Neural crest cell (in vitro differentiated cells): Measurements from ENCODE around the gene BIRC2. TPM values are rescaled to one million over a fixed set of nuclear protein-coding genes. Genes with fewer than 3 reads are reported as not detected.

Source experiments
- DNase-seq: peaks from one replicate; pipeline ENCODE4 v3.0.0; 2021; ENCODE audit warnings: low read depth, mixed read lengths, low spot score
- H3K27ac Mint-ChIP-seq: one replicate; pipeline ENCODE4 v1.8.0; 2021; ENCODE audit warnings: mild to moderate bottlenecking, mixed read lengths; ENCODE audit not compliant: unreplicated experiment
- H3K27me3 Mint-ChIP-seq: 2 replicates; pipeline ENCODE4 v1.8.0; 2021; ENCODE audit warnings: low read depth, mild to moderate bottlenecking, mixed read lengths
- H3K36me3 Mint-ChIP-seq: 2 replicates; pipeline ENCODE4 v1.8.0; 2021; ENCODE audit warnings: low read depth, mild to moderate bottlenecking, mixed read lengths
- H3K4me1 Mint-ChIP-seq: 2 replicates; pipeline ENCODE4 v1.8.0; 2021; ENCODE audit warnings: mixed read lengths
- H3K4me3 Mint-ChIP-seq: one replicate; pipeline ENCODE4 v1.8.0; 2021; ENCODE audit warnings: mild to moderate bottlenecking, mixed read lengths
- H3K9me3 Mint-ChIP-seq: 2 replicates; pipeline ENCODE4 v1.8.0; 2021; ENCODE audit warnings: mixed read lengths
- CTCF ChIP-seq: fragments of 200-600 bp; sonication (generic); conservative IDR thresholded peaks from 2 replicates; pipeline ENCODE4 v1.5.0; 2021; ENCODE audit warnings: antibody characterized with exemption, mild to moderate bottlenecking
- total RNA-seq: library from RNA; stranded (reverse); gene quantifications from 2 replicates; pipeline ENCODE4 v1.2.1, GENCODE V29; 2021

Gene BIRC2
- total RNA-seq, 1 donor from 2014 or later: 42.6 TPM

GRCh38 chr11:102402548-102402947 lies 55.5 kb downstream of the BIRC2 start:
- Mint-ChIP-seq H3K27ac (no peak overlapping the region), H3K4me1 (peaks cover 12% of the 10 kb centered on the region), H3K9me3 (no peaks in the 10 kb centered on the region), H3K4me3 (no peak overlapping the region), H3K27me3 (no peaks in the 10 kb centered on the region), H3K36me3 (peaks cover 26% of the 10 kb centered on the region)
- TF ChIP-seq CTCF: no peak
- no peak for DNase-seq

GRCh38 chr11:102405501-102405900 lies 58.5 kb downstream of the BIRC2 start:
- DNase-seq: no peak
- no peak overlapping the region for H3K4me3 Mint-ChIP-seq
- H3K4me1 Mint-ChIP-seq: peaks cover 25% of the 10 kb centered on the region
- H3K36me3 Mint-ChIP-seq: peaks cover 23% of the 10 kb centered on the region
- no peaks in the 10 kb centered on the region for H3K9me3 Mint-ChIP-seq
- no peak for TF ChIP-seq CTCF
- H3K27ac Mint-ChIP-seq: no peak overlapping the region
- no peaks in the 10 kb centered on the region for H3K27me3 Mint-ChIP-seq

GRCh38 chr11:102406099-102406498 lies 59.1 kb downstream of the BIRC2 start:
- no peak for TF ChIP-seq CTCF
- H3K27ac Mint-ChIP-seq: no peak overlapping the region
- peaks cover 27% of the 10 kb centered on the region for H3K4me1 Mint-ChIP-seq
- no peak for DNase-seq
- H3K9me3 Mint-ChIP-seq: no peaks in the 10 kb centered on the region
- no peaks in the 10 kb centered on the region for H3K27me3 Mint-ChIP-seq
- no peak overlapping the region for H3K4me3 Mint-ChIP-seq
- H3K36me3 Mint-ChIP-seq: peaks cover 20% of the 10 kb centered on the region

- DNase-seq: no peak
- Mint-ChIP-seq H3K27me3 (no peaks in the 10 kb centered on the region), H3K4me1 (peaks cover 27% of the 10 kb centered on the region), H3K4me3 (no peak overlapping the region), H3K36me3 (peaks cover 12% of the 10 kb centered on the region), H3K27ac (no peak overlapping the region), H3K9me3 (no peaks in the 10 kb centered on the region)
- TF ChIP-seq CTCF: no peak
These were observed 60.9 kb downstream of the BIRC2 start for GRCh38 chr11:102407901-102408300.

GRCh38 chr11:102408339-102408738 lies 61.3 kb downstream of the BIRC2 start:
- H3K9me3 Mint-ChIP-seq: no peaks in the 10 kb centered on the region
- no peak for TF ChIP-seq CTCF
- no peak overlapping the region for H3K27ac Mint-ChIP-seq
- no peak overlapping the region for H3K4me3 Mint-ChIP-seq
- peaks cover 9% of the 10 kb centered on the region for H3K36me3 Mint-ChIP-seq
- H3K27me3 Mint-ChIP-seq: no peaks in the 10 kb centered on the region
- DNase-seq: no peak
- peaks cover 27% of the 10 kb centered on the region for H3K4me1 Mint-ChIP-seq

GRCh38 chr11:102410382-102410784 lies 63.4 kb downstream of the BIRC2 start:
- peaks cover 21% of the 10 kb centered on the region for H3K36me3 Mint-ChIP-seq
- no peak overlapping the region for H3K27ac Mint-ChIP-seq
- peaks cover 9% of the 10 kb centered on the region for H3K9me3 Mint-ChIP-seq
- no peaks in the 10 kb centered on the region for H3K27me3 Mint-ChIP-seq
- DNase-seq: no peak
- H3K4me3 Mint-ChIP-seq: no peak overlapping the region
- TF ChIP-seq CTCF: no peak
- peaks cover 29% of the 10 kb centered on the region for H3K4me1 Mint-ChIP-seq
